HepG2 (cell line): ENCODE measurements around the gene GRAMD1A. TPM values are rescaled to one million over a fixed set of nuclear protein-coding genes. Genes with fewer than 3 reads are reported as not detected.

Experiments used
- ATF1 ChIP-seq: IDR thresholded peaks from 2 replicates; pipeline ENCODE4 v1.6.1; 2016; ENCODE audit warnings: mild to moderate bottlenecking, control low read depth
- CEBPG ChIP-seq: IDR thresholded peaks from 2 replicates; pipeline ENCODE4 v1.6.1; 2016
- E2F5 ChIP-seq: sonication (generic); formaldehyde crosslinking; conservative IDR thresholded peaks from 2 replicates; pipeline ENCODE4 v1.4.0; 2020; ENCODE audit warnings: missing genetic modification reagents
- GLI4 ChIP-seq: sonication (generic); formaldehyde crosslinking; IDR thresholded peaks from 2 replicates; pipeline ENCODE4 v1.5.1; 2020; ENCODE audit warnings: missing genetic modification reagents, mild to moderate bottlenecking, moderate library complexity, borderline replicate concordance
- KLF6 ChIP-seq: IDR thresholded peaks from 2 replicates; pipeline ENCODE4 v1.8.0; 2016; ENCODE audit warnings: missing biosample characterization, missing genetic modification reagents
- MIER3 ChIP-seq: IDR thresholded peaks from 2 replicates; pipeline ENCODE4 v1.6.1; 2016; ENCODE audit warnings: missing compliant biosample characterization, borderline replicate concordance
- MLXIP ChIP-seq: sonication (generic); formaldehyde crosslinking; IDR thresholded peaks from 2 replicates; pipeline ENCODE4 v1.9.0; 2021; ENCODE audit warnings: missing genetic modification reagents, borderline replicate concordance
- ONECUT2 ChIP-seq: sonication (generic); formaldehyde crosslinking; IDR thresholded peaks from 2 replicates; pipeline ENCODE4 v1.4.0; 2020; ENCODE audit warnings: missing genetic modification reagents
- POLR2A ChIP-seq, 2 experiments: IDR thresholded peaks; 2 replicates each; pipeline ENCODE4 v1.6.1; 2011; ENCODE audit warnings: low read depth in 2 of 2, low read length in 2 of 2, mild to moderate bottlenecking in 1 of 2, moderate library complexity in 1 of 2; ENCODE audit not compliant: insufficient read depth in 1 of 2
- SP140L ChIP-seq: sonication (generic); formaldehyde crosslinking; IDR thresholded peaks from 2 replicates; pipeline ENCODE4 v1.4.0; 2020; ENCODE audit warnings: missing genetic modification reagents, borderline replicate concordance
- YEATS2 ChIP-seq: sonication (generic); formaldehyde crosslinking; IDR thresholded peaks from 2 replicates; pipeline ENCODE4 v1.4.0; 2020; ENCODE audit warnings: missing genetic modification reagents, borderline replicate concordance
- ZFAT ChIP-seq: sonication (generic); formaldehyde crosslinking; conservative IDR thresholded peaks from 2 replicates; pipeline ENCODE4 v1.8.1; 2023; ENCODE audit warnings: missing genetic modification reagents, inconsistent platforms
- ZNF225 ChIP-seq: sonication (generic); formaldehyde crosslinking; IDR thresholded peaks from 2 replicates; pipeline ENCODE4 v1.4.0; 2020; ENCODE audit warnings: mild to moderate bottlenecking, missing genetic modification reagents
- ZNF333 ChIP-seq: sonication (generic); formaldehyde crosslinking; IDR thresholded peaks from 2 replicates; pipeline ENCODE4 v1.4.0; 2020; ENCODE audit warnings: mild to moderate bottlenecking, missing genetic modification reagents, borderline replicate concordance
- ZNF337 ChIP-seq: sonication (generic); formaldehyde crosslinking; IDR thresholded peaks from 2 replicates; pipeline ENCODE4 v1.5.1; 2020; ENCODE audit warnings: missing genetic modification reagents, low read depth, mild to moderate bottlenecking, borderline replicate concordance
- ZNF441 ChIP-seq: sonication (generic); formaldehyde crosslinking; IDR thresholded peaks from 2 replicates; pipeline ENCODE4 v1.7.0; 2021; ENCODE audit warnings: missing genetic modification reagents, borderline replicate concordance
- ZNF562 ChIP-seq: sonication (generic); formaldehyde crosslinking; IDR thresholded peaks from 2 replicates; pipeline ENCODE4 v1.8.0; 2022; ENCODE audit warnings: missing genetic modification reagents, borderline replicate concordance
- ZNF567 ChIP-seq: sonication (generic); formaldehyde crosslinking; IDR thresholded peaks from 2 replicates; pipeline ENCODE4 v1.8.1; 2023; ENCODE audit warnings: mild to moderate bottlenecking, missing genetic modification reagents, borderline replicate concordance
- ZNF597 ChIP-seq: sonication (generic); formaldehyde crosslinking; IDR thresholded peaks from 2 replicates; pipeline ENCODE4 v1.5.0; 2020; ENCODE audit warnings: missing genetic modification reagents
- ZNF598 ChIP-seq: sonication (generic); formaldehyde crosslinking; IDR thresholded peaks from 2 replicates; pipeline ENCODE4 v1.5.1; 2020; ENCODE audit warnings: mild to moderate bottlenecking, missing genetic modification reagents, borderline replicate concordance
- ZNF710 ChIP-seq: sonication (generic); formaldehyde crosslinking; IDR thresholded peaks from 2 replicates; pipeline ENCODE4 v1.5.0; 2020; ENCODE audit warnings: mild to moderate bottlenecking, missing genetic modification reagents, borderline replicate concordance
- ZNF768 ChIP-seq: sonication (generic); formaldehyde crosslinking; IDR thresholded peaks from 2 replicates; pipeline ENCODE4 v1.4.0; 2020; ENCODE audit warnings: missing genetic modification reagents
- ZNF792 ChIP-seq: IDR thresholded peaks from 2 replicates; pipeline ENCODE4 v1.6.1; 2016
- ZNF878 ChIP-seq: sonication (generic); formaldehyde crosslinking; IDR thresholded peaks from 2 replicates; pipeline ENCODE4 v1.8.1; 2023; ENCODE audit warnings: mild to moderate bottlenecking, missing genetic modification reagents, moderate library complexity
- polyA plus RNA-seq, 8 experiments: library from polyadenylated mRNA; depleted of rRNA in 3 of 8; stranded (reverse) in 7 of 8; unstranded in 1 of 8; fragments of >200 nt; fragmentation: Illumina TruSeq in 4 of 8; extraction: Trizol in 4 of 8; gene quantifications; 2 replicates each; pipeline versions ENCODE4 v1.2.1 to v1.2.3, GENCODE V29; 2011 to 2016; ENCODE audit warnings: low read depth in 4 of 8, missing spikeins in 1 of 8, mixed read lengths in 1 of 8; ENCODE audit not compliant: insufficient read depth in 1 of 8
- total RNA-seq, 5 experiments: library from RNA; depleted of rRNA; stranded (reverse); fragments of >200 nt; fragmentation: Illumina TruSeq; extraction: Trizol; gene quantifications; 2 replicates each; pipeline ENCODE4 v1.2.3, GENCODE V29; 2016; ENCODE audit warnings: low read depth in 1 of 5

GRAMD1A gene
- total and polyA plus RNA-seq, 2 of the 13 experiments (the other 11 are each of a cell fraction or from before 2014, with no cell fraction given) = 14.7 to 181 TPM

- TF ChIP-seq E2F5 (CRISPR knock-in tag) (no peak), ZNF768 (CRISPR knock-in tag) (peak; percentile 15; the same call in 1 of the 2 replicates), ZNF567 (CRISPR knock-in tag) (no peak), ZNF792 (CRISPR knock-in tag) (no peak), ZNF598 (CRISPR knock-in tag) (no peak), ZFAT (CRISPR knock-in tag) (no peak), ZNF597 (CRISPR knock-in tag) (no peak), POLR2A (IDR thresholded peaks at IDR 0.05; ENCODE audit: insufficient read depth in 1 of 2, low read depth in 2 of 2, low read length in 2 of 2) (peak; percentile 14 to 38; a peak in 2 of 4 replicates), SP140L (no peak), MIER3 (CRISPR knock-in tag) (no peak), YEATS2 (CRISPR knock-in tag) (peak; percentile 48; the same call in 1 of the 2 replicates), GLI4 (CRISPR knock-in tag) (no peak), ZNF225 (CRISPR knock-in tag) (no peak), ZNF441 (CRISPR knock-in tag) (no peak), KLF6 (no peak), ONECUT2 (CRISPR knock-in tag) (no peak), MLXIP (CRISPR knock-in tag) (no peak), CEBPG (CRISPR knock-in tag) (no peak), ATF1 (no peak), ZNF710 (0 out of 2 replicates have a peak, but pooled peaks have one; percentile 15), ZNF333 (CRISPR knock-in tag) (no peak), ZNF562 (no peak), ZNF878 (CRISPR knock-in tag) (no peak), ZNF337 (CRISPR knock-in tag) (no peak)
Observed at GRCh38 chr19:35000647-35001501, 751 bp downstream of the GRAMD1A start (continued).
